Inflammatory macrophage treated with lipopolysaccharide for 1 hour (primary cell): ENCODE results near the gene UNC5CL.
A peak's percentile ranks its signal among the peaks of the same experiment; 100 is the strongest.
"Not testable (repeated sequence)": the region's sequence is repeated elsewhere in the genome, so short reads cannot be mapped to it uniquely, and the experiment has no call there.

ENCODE experiments used
- DNase-seq, 2 donors: peaks; one replicate each; pipeline ENCODE4 v3.0.0-alpha.2; 2020 to 2022

The UNC5CL gene

DNA sequence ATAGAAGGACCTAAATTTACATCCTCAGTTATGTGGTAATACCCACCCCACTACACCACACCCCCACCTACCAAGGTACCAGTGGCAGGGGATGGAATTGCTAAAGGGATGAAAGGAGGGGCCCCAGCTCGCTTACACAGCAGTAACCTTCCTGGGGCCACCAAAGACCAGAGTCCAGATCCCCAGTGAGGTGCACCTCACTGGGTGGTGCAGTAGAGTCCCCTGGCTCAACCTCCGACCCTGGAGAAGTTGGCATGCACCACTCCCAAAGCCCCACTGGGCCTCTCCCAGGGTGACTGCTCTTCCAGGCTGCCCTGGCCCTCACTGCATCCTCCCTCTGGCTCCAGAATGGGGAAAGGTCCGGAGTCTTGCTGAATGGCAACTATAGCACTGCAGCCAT, 816 bp downstream of the UNC5CL start:
- DNase-seq = no peak

DNA sequence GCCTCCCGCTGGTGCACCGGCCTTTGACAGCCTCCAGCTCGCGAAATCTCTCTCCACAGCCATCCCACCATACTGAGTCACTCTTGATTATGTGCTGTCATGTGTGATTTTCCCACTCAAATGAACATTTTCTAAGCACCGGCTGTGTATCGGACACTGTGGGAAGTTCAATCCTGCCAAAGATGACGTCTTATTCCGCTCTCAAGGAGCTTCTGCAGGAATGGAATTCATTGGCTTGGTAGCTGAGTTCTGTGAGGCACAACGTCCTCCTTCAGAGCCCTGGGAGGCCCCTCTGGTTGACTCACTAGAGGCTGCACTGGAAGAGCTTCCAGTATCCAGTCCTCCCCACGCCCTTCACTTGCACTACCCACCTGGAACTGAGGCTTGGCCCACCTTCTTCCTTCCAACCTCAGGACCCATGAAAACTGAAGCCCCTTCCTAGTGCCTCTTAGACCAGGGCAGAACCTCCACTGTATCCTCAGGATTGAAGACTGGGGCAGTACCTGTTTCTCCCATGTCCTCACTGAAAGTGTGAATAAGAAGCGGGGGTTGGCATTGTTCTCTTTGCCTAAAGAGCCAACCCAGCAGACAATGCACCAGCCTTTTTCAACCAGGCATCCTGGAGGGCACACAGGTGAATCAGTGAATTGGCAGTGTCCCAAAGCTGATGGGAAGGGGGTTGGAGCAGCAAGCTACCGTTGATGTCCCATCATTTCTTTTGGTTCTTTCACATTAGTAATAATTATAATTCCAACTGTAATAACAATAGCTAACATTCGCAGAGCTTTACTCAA, 1.7 kb downstream of the UNC5CL start:
- DNase-seq = no peak

- DNase-seq = no peak
Observed at GRCh38 chr6:41036601-41037000, 2.4 kb downstream of the UNC5CL start.

GRCh38 chr6:41036186-41036585, 2.8 kb downstream of the UNC5CL start:
- DNase-seq = no peak

GRCh38 chr6:41033776-41034175, 5.2 kb downstream of the UNC5CL start:
- DNase-seq = no peak

- DNase-seq = no peak
Observed at GRCh38 chr6:41032830-41033229, 6.2 kb downstream of the UNC5CL start.

DNA sequence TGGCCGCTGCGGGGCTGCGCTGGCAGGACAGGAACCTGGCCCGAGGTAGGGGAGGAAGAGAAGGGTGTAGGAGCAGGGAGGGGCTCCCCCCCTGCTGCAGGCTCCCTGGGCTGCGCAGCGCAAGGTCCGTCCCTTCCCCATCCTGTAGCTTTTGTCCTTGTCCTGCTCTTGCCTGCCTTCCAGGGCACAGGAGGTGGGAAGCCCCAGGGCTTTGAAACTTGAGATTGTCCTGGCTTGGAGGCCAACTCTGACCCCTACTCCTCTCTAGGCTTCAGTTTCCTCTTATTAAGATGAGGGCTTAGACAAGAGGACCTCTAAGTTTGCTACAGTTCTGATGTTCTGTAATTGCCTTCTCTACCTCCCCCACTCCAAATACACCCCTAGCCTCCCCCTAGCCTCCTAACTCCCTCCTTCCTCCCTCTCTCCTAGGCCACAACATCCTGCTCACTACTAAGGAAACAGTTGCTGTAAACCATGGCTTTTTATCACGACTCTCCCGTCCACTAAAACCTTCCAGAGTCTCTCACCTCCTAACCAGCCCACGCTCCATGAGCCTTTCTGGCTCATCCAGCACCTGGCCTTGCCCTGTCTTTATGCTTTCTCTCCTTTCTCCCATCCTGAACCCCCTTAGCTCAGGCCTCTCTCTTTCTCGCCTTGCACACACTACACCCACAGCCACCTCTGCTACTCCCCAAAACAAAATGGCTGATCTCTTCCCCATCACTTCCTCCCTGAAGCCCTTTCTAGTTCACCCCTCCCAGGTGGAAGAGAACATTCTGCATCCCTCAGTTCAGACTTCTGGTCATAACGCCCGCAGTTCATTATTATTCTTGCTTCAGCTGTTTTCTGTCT, 10.2 kb downstream of the UNC5CL start:
- DNase-seq = no peak

DNA sequence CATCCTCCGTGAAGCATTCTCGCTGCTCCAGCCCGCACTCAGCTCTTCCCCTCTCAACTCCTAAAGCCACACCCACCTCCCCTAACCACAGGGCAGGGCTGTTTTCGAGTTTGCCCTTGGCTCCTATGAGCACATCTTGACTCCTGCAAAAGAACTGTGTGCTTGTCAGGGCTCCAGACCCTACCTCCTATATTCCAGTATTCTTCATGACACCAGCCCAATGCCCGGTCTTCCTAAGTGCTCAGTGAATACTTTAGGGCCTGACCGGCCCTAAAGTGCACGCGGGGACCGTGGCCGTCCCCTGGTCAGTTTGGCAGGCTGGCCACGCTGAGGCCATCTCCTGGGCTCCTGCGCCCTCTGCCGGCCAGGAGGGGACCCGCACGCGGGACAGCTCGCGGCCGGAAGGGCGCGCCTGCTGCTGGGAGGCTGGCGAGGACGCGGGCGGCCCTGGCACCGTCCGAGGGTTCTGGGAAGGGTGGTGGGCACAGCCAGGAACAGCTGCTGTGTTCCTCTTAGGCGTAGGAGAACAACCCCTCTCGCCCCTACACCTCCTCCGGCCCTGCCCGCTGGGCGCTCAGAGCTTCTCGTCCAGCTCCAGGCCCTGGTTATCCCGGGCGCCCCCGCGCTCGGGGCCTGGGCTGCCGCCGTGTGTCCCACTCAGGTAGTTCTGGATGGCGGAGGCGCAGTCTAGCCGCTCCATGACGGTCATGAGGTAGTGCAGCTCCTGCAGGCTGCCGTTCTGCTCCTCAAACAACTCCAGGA, 11.0 kb downstream of the UNC5CL start:
- peak; percentile 46 to 90 for DNase-seq

DNA sequence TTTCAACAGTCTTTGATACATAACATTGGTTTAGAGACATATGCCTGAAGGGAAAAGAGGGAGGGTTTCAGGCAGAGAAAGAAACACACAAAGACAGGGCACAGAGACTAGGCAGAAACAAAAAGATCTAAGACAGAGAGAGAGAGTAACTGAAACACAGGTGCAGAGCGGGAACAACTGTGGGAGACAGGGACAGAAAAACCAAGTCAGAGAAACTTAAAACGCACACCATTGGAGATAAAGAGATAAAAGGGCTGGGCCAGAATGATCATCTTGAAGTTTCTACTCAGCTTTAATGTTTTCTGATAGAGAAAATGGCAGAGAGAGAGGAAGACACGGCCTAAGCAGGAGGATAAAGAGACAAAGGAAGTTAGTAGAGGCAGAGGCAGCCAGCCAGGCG, 11.8 kb downstream of the UNC5CL start:
- DNase-seq = no peak

DNA sequence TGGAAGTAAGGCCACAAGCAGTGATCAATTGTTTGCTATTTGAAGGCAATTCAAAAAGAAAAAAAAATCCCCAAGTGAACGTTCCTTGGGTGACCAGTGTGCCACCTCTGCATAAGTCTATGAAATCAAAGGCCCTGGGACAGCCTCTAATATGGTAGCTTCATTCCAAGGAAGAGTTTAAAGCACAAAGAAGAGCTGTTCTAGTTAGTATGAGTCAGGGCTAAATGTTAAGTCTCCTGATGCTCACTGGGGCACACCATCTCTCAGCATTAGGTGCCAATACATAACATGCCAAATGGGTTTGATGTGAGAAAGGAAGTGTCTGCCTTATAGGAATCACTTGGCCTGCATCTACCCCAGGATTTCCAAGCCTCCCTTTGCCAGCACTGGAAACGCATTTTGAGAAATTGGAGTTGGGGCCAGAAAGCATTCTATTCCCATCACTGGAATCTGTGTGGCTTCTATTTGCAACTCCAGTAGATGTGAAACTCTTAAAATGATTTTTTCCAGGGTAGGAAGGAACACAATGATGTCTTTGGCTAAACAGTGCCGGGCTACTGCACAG, 13.0 kb downstream of the UNC5CL start:
- DNase-seq = no peak

DNA sequence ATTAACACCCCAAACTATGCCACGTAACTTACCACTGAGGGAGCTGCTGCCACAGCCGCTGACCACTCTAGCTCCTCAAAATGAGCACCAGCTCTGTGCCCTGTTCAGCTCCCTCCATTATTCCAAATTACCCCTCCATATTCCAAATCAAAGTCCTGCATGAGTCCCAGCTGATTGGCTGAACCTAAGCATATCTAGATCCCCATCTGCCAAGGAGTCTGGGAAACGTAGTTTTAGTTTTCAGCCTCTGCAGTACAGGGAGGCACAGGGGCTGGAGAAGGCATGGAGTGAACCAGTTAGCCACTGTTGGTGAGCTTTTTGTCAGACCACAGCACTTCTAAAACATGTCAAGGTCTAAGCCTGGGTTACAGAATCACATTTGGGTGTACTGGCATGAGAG, 15.9 kb downstream of the UNC5CL start:
- no peak for DNase-seq

DNA sequence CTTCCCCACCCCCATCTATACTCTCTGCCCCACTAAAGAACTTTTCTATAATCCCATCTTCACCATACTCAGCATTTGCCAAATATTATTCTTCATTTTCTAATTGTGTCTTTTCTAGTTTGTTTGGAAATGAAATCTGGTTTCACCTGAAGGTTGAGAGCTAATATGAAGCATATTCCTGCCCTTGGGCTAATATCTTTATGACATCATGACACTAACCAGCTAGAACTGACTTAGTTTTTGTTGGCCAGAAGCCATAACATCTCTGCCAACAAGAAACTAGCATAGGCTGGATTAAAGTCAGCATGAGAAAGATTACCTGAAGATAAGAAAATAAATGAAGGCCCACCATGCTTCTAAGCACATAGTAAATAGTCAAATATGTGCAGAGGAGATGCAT, 16.7 kb downstream of the UNC5CL start:
- DNase-seq = no peak

GRCh38 chr6:41021832-41022231, 17.2 kb downstream of the UNC5CL start:
- DNase-seq = peak in 1 of 2 donors; percentile 11

GRCh38 chr6:41017663-41018062, 21.4 kb downstream of the UNC5CL start:
- no peak for DNase-seq

GRCh38 chr6:41015860-41016259, 23.2 kb downstream of the UNC5CL start:
- not testable (repeated sequence) for DNase-seq

DNA sequence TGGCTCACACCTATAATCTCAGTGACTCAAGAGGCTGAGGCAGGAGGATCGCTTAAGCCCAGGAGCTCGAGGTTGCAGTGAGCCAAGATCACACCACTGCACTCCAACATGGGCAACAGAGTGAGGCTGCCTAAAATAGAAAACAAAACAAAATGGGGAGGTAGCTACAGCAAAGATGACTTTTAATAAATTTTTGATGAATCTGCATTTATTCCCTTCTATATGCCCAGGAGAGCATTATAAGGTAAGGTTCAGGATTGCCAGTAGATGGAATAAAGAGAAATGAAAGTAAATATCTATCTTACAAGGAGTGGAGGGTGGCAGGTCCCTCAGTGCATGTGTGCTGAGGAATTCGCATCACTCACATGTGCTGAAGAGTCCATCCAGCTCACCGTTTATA, 24.2 kb downstream of the UNC5CL start:
- no peak for DNase-seq

GRCh38 chr6:41013466-41014153, 25.4 kb downstream of the UNC5CL start:
- DNase-seq = peak in 1 of 2 donors; percentile 25

DNA sequence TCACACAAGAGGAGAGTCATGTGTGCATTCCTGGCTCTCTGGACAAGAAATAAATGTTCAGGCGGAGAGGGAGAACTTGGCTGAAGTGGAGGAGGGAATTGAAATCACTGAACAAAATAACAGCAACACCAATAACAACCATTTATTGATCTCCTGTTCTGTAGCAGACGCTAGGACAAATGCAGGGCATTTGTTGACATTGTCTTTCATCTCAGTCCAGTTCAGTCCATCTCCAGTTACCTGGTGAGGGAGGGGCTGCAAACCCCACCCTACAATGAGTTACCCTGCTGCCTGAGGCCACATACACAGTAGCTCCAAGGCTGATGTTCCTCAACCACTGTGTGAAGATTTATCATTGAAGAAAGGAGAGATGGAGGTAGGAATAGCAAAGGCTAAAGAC, 27.3 kb downstream of the UNC5CL start:
- DNase-seq = no peak

- no peak for DNase-seq
Observed at GRCh38 chr6:41009669-41010068, 29.4 kb downstream of the UNC5CL start.

DNA sequence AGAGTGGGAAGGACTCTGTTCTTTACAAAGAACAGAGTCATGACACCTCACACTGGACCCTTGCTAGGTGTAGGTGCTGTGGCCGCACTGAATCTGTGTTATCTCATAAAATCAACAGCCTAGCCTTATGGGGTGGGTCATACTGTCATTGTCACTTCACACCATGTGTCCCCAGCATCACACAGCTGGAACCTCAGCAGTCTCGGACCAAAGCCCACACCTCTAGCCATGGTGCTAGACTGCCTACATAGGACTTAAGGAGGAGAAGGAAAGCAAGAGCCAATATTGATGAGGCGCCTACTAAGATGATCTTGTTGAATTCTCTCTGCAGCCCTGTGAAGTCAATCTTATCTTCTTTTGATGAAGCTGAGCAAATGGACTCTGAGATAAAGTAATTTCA, 31.0 kb downstream of the UNC5CL start:
- no peak for DNase-seq

DNA sequence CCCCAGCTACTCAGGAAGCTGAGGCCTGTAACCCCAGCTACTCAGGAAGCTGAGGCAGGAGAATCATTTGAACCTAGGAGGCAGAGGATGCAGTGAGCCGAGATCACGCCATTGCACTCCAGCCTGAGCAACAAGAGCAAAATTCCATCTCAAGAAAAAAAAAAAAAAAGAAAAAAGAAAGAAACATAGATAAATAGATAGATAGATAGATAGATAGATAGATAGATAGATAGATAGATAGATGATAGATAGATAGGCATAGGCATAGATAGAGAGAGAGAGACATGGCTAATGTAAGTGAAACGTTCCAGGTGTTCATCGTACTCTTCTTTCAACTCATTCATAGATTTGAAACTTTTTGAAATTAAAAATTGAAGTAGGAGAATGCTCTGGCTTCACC, 32.0 kb downstream of the UNC5CL start:
- DNase-seq = not testable (repeated sequence)

DNA sequence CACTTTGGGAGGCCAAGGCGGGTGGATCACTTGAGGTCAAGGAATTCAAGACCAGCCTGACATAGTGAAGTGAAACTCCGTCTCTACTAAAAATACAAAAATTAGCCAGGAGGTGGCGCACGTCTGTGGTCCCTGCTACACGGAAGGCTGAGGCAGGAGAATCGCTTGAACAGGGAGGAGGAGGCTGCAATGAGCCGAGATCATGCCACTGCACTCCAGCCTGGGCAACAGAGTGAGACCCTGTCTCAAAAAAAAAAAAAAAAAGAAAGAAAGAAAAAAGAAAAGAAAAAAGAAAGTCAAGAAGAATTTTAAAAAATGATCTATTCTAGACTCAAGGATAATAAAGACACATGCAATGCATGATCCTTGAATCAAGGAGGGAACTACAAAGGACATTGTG, 32.8 kb downstream of the UNC5CL start:
- peak; percentile 59 to 94 for DNase-seq
